GM19023 (cell line): ENCODE data around the gene MYO15A.

Source experiments
- ATAC-seq: cut with Tn5 transposase; IDR thresholded peaks from one replicate; pipeline ENCODE4 v1.9.1; 2021; ENCODE audit warnings: mild to moderate bottlenecking, moderate library complexity; ENCODE audit not compliant: unreplicated experiment

Gene MYO15A, protein sequence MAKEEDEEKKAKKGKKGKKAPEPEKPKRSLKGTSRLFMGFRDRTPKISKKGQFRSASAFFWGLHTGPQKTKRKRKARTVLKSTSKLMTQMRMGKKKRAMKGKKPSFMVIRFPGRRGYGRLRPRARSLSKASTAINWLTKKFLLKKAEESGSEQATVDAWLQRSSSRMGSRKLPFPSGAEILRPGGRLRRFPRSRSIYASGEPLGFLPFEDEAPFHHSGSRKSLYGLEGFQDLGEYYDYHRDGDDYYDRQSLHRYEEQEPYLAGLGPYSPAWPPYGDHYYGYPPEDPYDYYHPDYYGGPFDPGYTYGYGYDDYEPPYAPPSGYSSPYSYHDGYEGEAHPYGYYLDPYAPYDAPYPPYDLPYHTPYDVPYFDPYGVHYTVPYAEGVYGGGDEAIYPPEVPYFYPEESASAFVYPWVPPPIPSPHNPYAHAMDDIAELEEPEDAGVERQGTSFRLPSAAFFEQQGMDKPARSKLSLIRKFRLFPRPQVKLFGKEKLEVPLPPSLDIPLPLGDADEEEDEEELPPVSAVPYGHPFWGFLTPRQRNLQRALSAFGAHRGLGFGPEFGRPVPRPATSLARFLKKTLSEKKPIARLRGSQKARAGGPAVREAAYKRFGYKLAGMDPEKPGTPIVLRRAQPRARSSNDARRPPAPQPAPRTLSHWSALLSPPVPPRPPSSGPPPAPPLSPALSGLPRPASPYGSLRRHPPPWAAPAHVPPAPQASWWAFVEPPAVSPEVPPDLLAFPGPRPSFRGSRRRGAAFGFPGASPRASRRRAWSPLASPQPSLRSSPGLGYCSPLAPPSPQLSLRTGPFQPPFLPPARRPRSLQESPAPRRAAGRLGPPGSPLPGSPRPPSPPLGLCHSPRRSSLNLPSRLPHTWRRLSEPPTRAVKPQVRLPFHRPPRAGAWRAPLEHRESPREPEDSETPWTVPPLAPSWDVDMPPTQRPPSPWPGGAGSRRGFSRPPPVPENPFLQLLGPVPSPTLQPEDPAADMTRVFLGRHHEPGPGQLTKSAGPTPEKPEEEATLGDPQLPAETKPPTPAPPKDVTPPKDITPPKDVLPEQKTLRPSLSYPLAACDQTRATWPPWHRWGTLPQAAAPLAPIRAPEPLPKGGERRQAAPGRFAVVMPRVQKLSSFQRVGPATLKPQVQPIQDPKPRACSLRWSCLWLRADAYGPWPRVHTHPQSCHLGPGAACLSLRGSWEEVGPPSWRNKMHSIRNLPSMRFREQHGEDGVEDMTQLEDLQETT (N-terminal part only)

DNA sequence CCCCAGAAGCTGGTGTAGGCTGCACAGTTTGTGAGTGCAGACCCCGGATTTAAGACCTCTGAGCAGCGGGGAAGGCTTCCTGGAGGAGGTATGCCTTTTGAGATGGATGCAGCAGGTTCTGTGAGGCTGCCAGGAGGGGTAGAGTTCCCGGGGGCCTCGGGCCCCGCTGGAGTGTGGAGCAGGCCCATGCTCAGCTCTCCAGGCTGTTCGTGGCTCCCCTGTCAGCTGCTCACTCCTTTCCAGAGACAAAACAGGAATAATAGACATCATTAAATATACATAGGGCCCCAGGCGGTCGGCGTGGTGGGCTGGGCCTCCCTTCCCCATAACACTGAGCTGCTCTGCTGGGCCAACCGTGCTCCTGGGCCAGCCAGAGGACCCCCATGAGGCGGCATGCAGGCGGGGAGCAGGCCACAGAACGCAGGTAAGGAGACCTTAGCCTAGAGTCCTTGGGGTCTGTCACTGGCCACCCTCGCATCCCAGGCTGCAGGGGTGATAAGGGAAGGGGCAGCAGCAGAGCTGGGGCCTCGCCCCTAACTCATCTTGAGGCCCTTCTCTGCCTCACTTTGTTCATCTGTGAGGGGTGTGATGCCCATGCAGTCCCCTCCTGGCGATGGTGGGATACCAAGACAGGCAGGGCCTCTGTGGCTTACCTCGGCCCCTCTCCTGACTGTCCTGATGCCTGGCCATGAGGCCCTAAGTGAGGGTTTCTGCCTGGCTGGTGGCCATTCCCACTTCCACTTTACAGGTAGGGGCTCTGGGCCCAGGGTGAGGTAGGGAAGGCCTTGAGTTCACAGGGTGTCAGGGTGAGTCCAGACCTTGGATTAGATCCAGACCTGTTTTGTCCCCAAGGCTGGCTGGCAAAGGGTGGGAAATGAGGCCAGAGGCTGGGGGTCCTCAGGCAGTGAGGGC, at the start of gene MYO15A:
MYO15A (plus strand) TSS at position 356 of the 912 bp plus-strand sequence. CDS start 10,045 bp downstream, outside the sequence.
- ATAC-seq: no peak

DNA sequence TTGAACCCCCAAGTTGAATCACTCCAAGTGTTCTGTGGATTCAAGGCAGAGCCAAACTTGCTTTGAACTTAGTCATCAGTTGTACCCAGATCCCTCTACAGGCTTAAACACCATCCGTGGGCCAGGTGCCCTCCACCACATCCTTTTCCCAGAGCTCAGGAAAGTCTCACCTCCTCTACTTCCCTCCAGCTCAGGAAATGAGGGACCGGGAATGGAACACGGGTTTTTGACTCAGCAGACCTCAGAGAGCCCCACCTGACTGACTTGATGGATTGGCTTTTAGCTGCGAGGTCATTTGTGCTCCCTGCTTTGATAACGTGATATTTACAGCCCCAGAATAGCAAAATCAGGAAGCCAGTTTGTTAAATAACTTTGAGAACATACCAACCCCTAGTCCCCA, 49.3 kb upstream of the MYO15A start:
- ATAC-seq: no peak

DNA sequence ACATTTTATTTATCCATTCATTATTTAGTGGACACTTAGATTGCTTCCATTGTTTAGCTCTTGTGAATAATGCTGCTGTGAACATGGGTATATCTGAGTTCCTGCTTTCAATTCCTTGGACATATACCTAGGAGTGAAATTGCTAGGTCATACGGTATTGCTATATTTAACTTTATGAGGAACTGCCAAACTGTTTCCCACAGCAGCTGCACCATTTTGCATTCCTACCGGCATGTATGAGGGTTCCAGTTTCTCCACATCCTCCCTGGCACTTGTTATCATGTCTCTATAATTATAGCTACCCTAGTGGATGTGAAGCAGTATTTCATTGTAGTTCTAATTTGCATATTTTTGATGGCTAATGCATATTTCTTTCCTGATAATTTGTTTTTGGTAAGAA, 44.5 kb upstream of the MYO15A start:
- ATAC-seq: no peak

DNA sequence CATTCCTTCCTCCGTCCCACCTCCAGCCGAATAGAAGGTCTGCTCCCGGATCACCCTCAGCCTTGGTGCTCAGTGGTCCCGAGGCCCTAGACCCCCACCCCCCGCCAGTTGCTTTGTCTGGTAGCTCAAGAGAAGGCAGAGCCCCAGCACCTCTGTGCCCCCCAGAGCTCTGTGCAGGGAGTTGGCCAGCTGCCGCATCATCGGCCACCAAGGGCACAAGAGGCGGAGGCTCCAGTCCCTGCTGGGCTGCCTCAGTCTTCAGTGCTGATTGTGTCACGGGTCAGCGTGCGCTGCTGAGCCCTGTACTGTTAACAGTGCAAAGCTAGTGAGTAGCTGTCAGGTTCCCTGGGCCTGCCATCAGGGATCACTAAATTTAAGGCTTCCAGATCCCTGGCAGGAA, 43.0 kb upstream of the MYO15A start:
- no peak for ATAC-seq

DNA sequence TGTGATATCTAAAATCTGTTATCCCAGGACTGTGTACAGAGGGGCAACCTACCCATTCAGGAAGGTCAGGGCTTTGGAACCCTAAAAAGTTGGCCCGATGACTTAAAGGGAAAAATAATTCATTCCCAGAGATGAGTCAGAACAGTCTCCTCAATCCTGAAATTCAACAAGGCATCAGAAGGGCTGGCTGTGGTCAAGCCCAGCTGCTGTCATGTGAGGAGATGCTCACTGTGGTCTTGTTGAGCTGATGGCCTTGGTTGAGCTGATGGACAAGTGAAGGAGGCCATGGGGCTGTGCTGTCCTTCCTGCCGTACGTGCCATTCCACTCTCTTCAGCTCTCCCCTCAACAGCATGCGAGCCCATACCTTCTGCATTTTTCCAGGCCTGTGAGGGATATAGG, 41.7 kb upstream of the MYO15A start:
- no peak for ATAC-seq

DNA sequence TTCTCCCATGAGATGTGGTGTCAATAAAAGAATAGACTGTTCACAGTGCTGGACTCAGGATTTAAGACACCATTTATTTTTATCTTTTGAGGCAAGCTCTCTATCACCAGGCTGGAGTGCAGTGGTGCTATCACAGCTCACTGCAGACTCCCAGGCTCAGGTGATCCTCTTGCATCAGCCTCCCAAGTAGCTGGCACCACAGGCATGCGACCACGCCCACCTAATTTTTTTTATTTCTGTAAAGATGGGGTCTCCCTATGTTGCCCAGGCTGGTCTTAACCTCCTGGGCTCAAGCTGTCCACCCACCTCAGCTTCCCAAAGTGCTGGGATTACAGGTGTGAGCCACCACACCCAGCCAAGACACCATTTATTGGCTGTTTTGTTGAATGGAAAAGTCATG, 39.5 kb upstream of the MYO15A start:
- no peak for ATAC-seq

DNA sequence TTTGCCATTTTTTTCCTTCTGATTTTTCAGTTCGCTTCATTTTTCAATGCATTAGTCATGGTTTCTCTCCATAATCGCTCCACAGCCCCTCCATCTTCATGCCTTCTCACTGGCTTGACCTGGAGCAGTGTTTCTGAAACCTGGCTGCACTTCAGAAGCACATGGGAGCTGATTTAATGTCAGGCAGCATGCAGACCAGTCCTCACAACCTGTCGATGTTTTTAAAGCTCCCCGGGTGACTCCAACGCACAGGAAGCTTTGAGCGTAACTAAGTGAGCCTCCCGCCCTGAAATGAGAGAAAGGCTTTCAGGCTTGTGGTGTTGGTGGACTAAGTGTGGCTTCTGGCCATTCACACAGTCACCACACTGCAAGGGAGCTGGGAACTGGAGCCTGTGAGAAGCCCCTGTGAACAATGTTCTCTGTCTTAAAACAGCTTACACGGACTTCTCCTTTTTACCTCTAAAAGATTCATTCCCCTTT, 37.7 kb upstream of the MYO15A start:
- ATAC-seq: no peak

DNA sequence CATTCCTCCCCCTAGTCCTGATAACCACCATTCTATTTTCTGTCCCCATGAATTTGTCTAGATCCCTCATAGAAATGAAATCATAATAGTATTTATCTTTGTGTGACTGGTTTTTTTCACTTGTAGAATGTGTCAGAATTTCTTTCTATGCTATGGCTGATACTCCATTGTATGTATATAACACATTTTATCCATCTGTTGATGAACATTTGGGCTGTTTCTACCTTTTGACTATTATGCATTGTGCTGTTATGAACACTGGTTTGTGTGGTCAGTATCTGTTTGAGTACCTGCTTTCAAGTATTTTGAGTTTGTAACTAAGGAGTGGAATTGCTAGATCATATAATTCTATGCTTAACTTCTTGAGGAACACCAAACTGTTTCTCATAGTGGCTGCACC, 36.8 kb upstream of the MYO15A start:
- no peak for ATAC-seq

DNA sequence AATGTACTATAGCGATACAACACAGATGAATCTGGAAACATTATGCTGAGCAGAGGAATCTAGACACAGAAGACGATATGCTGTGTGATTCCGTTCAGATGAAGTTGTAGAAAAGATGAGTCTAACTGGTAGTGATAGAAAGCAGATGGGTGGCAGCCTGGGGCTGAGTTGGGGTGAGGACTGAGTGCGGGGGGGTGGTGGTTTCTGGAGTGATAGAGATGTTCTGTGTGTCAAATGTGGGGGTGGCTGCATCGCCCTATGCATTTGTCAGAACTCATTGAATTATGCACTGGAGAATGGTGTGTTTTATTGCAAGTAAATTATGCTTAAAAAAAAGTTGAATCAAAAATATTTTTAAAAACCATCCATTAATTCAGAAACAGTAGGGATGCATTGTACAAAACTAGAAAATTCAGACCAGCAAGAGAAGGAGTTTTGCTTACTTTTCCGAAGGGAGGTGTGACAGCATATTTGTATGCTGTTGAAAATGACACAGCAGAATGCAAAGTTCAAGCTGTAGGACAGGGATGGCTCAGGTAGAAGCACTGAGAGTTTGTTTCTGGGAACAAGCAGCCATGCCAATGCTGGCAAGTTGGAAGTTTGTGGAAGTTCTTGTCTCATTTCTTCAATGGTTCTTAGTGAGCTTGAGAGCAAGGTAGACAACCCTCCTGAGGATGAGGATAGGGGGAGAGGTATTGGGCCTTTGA, 33.8 kb upstream of the MYO15A start:
- no peak for ATAC-seq

DNA sequence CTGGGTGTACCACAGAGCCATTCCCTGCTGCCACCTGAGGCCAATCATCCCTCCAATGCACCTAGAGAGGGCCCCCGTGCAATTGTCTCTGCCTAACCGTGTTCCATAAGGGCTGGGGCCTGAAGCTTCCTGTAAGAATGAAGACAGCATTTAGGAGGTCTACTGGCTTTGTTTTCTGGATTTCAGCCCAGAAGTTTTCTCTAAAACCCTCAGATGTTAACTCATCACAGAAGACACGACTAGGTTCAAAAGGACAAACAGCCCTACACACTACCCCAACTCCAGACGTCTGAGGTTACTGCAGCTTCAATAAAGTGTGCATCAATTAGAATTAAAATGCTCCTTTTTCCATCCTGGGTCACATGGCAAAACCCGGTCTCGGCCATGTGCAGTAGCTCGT, 31.6 kb upstream of the MYO15A start:
- no peak for ATAC-seq

DNA sequence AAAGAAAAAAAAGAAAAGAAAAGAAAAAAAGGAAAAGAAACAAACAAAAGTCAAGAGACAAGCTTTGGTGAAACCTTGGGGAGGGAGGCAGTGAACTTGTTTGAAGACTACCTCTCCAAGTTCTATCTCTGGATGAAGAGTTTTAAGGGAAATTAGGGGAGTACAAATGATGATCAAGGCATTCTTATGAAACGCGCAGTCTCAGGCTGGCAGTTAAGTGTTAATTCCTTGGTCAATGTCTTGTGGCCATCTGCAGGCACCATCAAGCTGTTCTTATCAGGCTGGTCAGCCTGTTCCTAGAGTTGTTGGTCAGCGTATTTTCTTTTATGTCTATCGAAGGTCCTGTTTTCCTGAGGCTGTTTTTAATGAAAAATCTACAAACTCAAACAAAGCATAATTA, 29.0 kb upstream of the MYO15A start:
- ATAC-seq: no peak

DNA sequence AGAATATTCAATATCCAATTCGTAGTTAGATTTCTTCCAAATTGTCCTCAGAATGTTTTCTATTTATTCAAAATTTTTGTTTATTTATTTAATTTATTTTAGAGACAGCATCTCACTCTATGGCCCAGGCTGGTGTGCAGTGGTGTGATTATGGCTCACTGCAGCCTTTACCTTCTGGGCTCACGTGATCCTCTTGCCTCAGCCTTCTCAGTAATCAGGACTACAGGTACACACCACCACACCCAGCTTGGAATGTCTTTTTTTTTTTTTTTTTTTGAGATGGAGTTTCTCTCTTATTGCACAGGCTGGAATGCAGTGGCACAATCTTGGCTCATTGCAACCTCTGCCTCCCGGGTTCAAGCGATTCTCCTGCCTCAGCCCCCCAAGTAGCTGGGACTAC, 24.3 kb upstream of the MYO15A start:
- ATAC-seq: no peak

DNA sequence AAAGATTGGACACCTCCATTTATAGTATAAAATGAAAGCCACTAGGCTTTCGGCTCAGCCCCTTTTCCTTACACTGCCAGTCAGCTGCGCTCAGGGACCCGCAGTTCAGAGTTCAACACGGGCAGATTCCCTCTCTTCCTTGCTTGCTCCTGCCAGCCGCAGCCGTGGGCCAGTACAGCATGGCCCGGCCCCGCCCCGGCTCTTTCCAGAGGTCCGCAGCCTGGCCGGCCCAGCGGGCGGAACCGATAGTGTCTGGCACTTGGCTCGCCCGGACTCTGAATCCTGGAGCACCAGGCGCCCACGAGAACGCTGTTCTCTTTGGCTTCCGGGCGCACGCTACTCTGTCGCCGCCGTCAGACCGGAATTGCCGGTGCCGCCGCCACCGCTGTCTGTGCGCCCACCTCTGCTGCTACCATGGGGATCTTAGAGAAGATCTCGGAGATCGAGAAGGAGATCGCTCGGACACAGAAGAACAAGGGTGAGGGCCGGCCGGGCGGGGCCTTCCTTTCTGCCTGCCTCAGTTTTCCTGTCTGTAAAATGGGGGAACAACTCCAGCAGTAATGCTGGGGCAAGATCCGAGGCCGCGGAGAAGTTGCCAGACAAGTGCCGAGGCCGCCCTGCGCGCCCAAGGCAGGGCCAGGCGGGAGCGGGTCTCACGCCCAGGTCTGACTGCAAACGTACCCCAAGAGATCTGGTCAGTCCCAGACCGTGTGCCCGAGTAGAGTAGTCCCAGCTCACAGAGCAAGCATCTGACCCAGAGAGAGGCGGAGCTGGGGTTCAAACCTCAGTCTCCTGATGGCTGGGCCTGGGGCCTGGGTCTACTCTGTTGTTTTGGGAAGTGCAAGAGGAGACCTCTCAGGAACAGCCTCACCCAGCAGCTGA, 20.7 kb upstream of the MYO15A start, which contains the start of gene DRG2:
DRG2 (plus strand) TSS at position 339 of the 882 bp plus-strand sequence; CDS start at position 415, 76 bp downstream.
- peak; percentile 85 for ATAC-seq

DNA sequence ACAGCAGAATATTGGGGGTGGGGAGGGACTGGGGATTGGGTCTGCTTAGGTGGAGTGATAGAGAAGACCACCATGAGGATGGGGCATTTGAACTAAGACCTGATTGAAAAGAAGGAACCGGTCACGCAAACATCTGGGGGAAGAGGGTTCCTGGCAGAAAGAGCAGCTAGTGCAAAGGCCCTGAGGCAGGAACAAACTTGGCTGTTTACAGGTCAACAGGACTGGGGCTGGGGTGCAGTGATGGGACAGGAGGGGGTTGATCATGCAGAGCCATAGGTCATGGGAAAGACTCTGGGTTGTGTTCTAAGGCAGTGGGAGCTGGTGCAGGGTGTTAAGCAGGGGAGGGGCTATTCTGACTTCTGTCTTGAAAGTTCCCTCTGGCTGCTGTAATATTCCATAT, 18.9 kb upstream of the MYO15A start:
- ATAC-seq: no peak

DNA sequence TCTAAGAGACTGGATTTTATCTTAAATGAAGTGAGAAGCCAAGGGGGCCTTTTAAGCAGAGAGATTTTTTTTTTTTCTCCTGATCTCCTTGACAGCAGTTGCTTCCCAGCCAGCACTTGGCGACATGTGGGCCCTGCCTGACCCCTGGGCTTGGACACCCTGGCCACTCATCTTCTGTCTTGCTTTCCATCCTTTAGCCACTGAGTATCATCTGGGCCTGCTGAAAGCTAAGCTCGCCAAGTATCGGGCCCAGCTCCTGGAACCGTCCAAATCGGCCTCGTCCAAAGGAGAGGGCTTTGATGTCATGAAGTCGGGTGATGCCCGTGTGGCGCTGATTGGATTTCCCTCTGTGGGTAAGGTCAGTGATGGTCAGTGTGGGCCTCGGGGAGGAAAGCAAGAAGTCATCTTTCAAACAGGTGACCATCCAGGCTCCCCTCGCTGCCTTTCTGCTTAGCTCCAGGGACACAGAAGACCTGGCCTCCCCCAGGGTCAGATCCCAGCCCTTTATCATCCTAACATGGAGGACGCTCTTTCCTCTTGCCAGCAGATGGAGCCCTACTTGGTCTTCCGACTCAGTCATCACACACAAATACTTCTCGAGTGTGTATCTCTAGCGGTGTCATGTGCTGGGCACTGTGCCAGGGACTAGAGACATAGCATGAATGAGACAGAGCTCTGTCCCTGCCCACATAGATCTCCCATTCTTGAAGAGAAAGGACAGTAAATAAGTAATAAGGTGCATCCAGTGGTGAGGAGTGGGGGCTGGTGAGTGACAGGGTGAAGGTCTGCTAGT, 14.7 kb upstream of the MYO15A start:
- no peak for ATAC-seq

DNA sequence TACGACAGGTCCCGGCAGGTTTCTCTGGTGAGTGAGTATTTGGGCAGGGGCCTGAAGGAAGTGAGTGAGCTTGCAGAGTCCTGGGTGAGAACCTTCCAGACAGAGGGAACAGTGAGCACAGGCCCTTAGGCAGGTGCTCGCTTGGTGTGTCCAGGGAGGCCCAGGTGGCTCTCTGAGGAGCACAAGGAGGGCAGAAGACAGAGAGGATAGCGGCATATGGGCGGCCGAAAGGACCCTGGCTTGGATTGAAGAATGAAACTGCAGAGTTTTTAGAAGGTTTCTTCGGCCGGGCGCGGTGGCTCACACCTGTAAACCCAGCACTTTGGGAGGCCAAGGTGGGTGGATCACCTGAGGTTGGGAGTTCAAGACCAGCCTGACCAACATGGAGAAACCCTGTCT, 14.1 kb upstream of the MYO15A start:
- no peak for ATAC-seq

DNA sequence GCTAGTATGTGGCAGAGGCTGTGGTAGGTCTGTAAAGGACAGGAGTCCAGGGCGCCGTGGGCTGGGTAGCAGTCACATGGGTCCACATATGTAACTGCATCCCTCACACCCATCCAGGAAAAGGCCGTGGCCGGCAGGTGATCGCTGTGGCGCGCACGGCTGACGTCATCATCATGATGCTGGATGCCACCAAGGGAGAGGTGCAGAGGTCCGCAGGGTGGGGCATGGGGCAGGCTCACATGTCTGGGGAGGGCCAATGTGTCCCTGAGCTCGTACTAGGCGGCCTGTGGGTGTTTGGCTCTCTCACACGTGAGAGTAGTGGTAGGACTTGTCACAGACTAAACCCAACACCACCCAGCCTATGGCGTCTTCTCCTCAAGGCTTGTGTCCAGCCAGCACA, 9.0 kb upstream of the MYO15A start:
- no peak for ATAC-seq

DNA sequence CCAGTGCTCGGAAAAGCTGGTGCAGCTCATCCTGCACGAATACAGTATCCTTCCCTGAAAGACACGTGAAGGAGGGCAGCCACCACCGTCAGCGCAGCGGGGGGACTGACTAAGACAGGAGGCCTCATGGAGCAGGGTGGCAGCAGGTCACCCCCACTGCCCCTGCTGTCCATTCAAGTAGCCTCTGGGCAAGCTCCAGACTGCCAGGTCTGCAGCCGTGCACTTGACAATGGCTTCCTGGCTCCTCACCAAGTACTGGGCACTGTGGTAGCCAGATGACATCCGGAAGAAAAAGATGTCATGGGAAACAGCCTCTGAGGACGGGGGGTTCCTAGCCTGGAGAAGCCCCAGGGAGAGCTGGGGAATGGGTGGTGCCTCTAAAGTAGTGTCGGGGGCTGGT, 7.9 kb upstream of the MYO15A start:
- no peak for ATAC-seq
